ENCODE results near the gene MARCHF2.
"Not testable (repeated sequence)": the region's sequence is repeated elsewhere in the genome, so short reads cannot be mapped to it uniquely, and the experiment has no call there.

Gene MARCHF2

DNA sequence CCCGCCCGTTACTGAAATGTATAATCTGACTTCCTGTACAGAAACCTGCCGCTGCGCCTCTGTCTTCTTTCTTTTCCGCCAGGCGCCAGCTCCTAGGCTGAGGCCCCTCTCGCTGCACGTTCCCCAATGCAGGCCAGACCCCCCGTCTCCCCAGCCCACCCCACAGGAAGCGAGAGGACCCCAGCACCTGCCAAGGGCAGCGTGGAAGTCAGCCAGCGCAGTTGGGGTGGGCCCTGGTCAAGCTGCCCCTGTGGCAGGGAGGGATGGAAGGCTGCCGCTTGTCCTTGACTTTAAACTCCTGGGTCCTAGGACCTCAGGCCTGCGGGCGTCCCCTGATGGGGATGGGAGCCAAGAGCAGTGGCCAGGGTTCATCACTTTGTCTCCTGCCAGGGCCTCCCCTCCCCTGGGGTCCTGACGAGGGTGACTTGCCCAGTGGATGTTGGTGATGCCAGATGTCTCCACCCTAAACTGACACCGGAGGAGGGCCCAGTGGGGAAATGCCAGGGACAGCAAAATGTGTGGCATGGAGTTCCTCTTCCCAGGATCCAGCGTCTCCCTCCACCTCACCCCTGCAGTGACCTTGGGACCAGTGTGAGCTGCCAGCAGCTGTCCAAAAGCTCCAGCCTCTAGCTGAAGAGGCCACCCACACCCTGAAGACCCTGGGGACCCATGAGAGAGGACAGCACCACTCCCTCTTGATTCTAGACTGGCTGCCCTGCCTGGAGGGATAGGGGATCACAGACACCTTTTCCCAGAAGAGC is 8.5 kb upstream of the MARCHF2 start:
- Histone ChIP-seq H3K27me3 (ENCODE audit: low read depth, low read length) (no peaks in the 10 kb centered on the region), H3K4me3 (ENCODE audit: low read length) (no peak overlapping the region), H3K4me2 (ENCODE audit: low read length) (no peak overlapping the region), H3K36me3 (replicated peaks; ENCODE audit: low read depth, low read length) (peaks cover 9% of the 10 kb centered on the region), H2AFZ (ENCODE audit: low read depth, low read length) (no peak overlapping the region), H4K20me1 (ENCODE audit: insufficient read depth, low read length) (peaks cover under 1% of the 10 kb centered on the region; the same call in 1 of the 2 replicates), H3K9me3 (ENCODE audit: insufficient read depth, low read length) (no peaks in the 10 kb centered on the region), H3K9ac (ENCODE audit: low read length) (no peak overlapping the region), H3K79me2 (ENCODE audit: low read length) (no peaks in the 10 kb centered on the region; the same call in 1 of the 2 replicates), H3K27ac (ENCODE audit: low read length) (no peak overlapping the region), H3K4me1 (ENCODE audit: low read length) (no peaks in the 10 kb centered on the region)
- TF ChIP-seq, protein P1, sequence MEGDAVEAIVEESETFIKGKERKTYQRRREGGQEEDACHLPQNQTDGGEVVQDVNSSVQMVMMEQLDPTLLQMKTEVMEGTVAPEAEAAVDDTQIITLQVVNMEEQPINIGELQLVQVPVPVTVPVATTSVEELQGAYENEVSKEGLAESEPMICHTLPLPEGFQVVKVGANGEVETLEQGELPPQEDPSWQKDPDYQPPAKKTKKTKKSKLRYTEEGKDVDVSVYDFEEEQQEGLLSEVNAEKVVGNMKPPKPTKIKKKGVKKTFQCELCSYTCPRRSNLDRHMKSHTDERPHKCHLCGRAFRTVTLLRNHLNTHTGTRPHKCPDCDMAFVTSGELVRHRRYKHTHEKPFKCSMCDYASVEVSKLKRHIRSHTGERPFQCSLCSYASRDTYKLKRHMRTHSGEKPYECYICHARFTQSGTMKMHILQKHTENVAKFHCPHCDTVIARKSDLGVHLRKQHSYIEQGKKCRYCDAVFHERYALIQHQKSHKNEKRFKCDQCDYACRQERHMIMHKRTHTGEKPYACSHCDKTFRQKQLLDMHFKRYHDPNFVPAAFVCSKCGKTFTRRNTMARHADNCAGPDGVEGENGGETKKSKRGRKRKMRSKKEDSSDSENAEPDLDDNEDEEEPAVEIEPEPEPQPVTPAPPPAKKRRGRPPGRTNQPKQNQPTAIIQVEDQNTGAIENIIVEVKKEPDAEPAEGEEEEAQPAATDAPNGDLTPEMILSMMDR (IDR thresholded peaks at IDR 0.05; ENCODE audit: low read depth, low read length) = no peak
- TF ChIP-seq EZH2phosphoT487 (IDR thresholded peaks at IDR 0.05; ENCODE audit: low read depth) = no peak

DNA sequence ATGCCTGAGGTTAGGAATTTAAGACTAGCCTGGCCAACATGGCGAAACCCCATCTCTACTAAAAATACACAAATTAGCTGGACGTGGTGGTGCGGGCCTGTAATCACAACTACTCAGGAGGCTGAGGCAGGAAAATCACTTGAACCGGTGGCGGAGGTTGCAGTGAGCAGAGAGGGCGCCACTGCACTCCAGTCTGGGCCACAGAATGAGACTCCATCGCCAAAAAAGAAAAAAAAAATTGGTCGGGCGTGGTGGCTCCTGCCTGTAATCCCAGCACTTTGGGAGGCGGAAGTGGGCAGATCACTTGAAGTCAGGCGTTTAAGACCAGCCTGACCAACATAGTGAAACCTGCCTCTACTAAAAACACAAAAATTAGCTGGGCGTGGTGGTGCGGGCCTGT is 2.4 kb upstream of the MARCHF2 start:
- not testable (repeated sequence) for H2AFZ ChIP-seq (ENCODE audit: low read depth, low read length); H3K27ac ChIP-seq (ENCODE audit: low read length); H3K4me3 ChIP-seq (ENCODE audit: low read length); H3K9ac ChIP-seq (ENCODE audit: low read length); H3K36me3 ChIP-seq (replicated peaks; ENCODE audit: low read depth, low read length); H3K79me2 ChIP-seq (ENCODE audit: low read length); H3K27me3 ChIP-seq (ENCODE audit: low read depth, low read length); H3K9me3 ChIP-seq (ENCODE audit: insufficient read depth, low read length); H4K20me1 ChIP-seq (ENCODE audit: insufficient read depth, low read length); H3K4me1 ChIP-seq (ENCODE audit: low read length); H3K4me2 ChIP-seq (ENCODE audit: low read length)

DNA sequence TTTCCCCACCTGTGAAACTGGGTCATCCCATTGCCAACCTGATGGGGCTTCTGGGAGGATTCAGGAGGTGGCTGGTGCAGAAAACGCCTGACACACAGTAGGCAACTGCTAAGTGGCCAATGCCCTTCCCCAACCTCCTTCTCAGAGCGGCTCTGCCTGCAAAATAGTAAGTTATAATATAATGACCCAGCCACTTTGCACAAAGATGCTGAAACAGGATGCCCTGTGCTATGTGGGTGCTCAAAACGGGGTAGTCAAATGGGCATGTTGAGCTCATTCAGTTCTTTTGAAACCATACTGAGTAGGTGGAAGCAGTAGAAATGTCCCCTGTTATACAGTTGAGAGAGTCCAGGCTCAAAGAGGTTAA is 507 bp downstream of the MARCHF2 start:
- Histone ChIP-seq H3K27me3 (ENCODE audit: low read depth, low read length) (no peaks in the 10 kb centered on the region), H3K36me3 (replicated peaks; ENCODE audit: low read depth, low read length) (no peaks in the 10 kb centered on the region), H2AFZ (ENCODE audit: low read depth, low read length) (peak overlapping the region; percentile 64), H3K79me2 (ENCODE audit: low read length) (no peaks in the 10 kb centered on the region), H3K27ac (ENCODE audit: low read length) (no peak overlapping the region), H3K9me3 (ENCODE audit: insufficient read depth, low read length) (no peaks in the 10 kb centered on the region), H3K4me1 (ENCODE audit: low read length) (peaks cover 5% of the 10 kb centered on the region), H3K4me3 (ENCODE audit: low read length) (peak overlapping the region; percentile 87), H4K20me1 (ENCODE audit: insufficient read depth, low read length) (no peaks in the 10 kb centered on the region), H3K9ac (ENCODE audit: low read length) (peak overlapping the region; percentile 64), H3K4me2 (ENCODE audit: low read length) (peak overlapping the region; percentile 97)
- TF ChIP-seq, protein P1 (IDR thresholded peaks at IDR 0.05; ENCODE audit: low read depth, low read length) = no peak
- TF ChIP-seq EZH2phosphoT487 (IDR thresholded peaks at IDR 0.05; ENCODE audit: low read depth) = no peak

DNA sequence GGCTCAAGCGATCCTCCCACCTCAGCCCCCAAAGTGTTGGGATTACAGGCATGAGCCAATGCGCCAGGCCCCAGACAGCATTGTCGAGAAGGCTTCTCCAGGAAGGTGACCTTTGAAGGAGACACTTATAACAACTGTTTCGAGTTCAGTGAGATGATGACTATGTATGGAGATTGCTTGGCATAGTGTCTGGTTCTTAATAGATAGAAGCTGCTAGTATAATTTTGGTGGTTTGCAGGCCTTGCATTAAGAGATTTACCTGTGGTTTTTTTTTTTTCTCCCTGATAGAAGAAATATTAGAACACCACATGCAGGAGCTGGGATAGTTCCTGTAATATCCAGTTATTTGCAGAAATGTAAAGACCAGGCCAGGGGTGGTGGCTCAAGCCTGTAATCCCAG is 3.7 kb downstream of the MARCHF2 start:
- Histone ChIP-seq H3K27ac (ENCODE audit: low read length) (no peak overlapping the region), H3K4me3 (ENCODE audit: low read length) (no peak overlapping the region), H3K9ac (ENCODE audit: low read length) (no peak overlapping the region), H4K20me1 (ENCODE audit: insufficient read depth, low read length) (no peaks in the 10 kb centered on the region), H3K9me3 (ENCODE audit: insufficient read depth, low read length) (no peaks in the 10 kb centered on the region), H3K79me2 (ENCODE audit: low read length) (no peaks in the 10 kb centered on the region), H2AFZ (ENCODE audit: low read depth, low read length) (no peak overlapping the region), H3K27me3 (ENCODE audit: low read depth, low read length) (no peaks in the 10 kb centered on the region), H3K4me2 (ENCODE audit: low read length) (no peak overlapping the region), H3K4me1 (ENCODE audit: low read length) (peaks cover 5% of the 10 kb centered on the region), H3K36me3 (replicated peaks; ENCODE audit: low read depth, low read length) (no peaks in the 10 kb centered on the region)
- TF ChIP-seq, protein P1 (IDR thresholded peaks at IDR 0.05; ENCODE audit: low read depth, low read length) = no peak
- TF ChIP-seq EZH2phosphoT487 (IDR thresholded peaks at IDR 0.05; ENCODE audit: low read depth) = no peak

Measured in OCI-LY3 (cell line).